Right lobe of liver (tissue), 6 donors: ENCODE results near the gene MFNG. TPM values are rescaled to one million over a fixed set of nuclear protein-coding genes. Genes with fewer than 3 reads are reported as not detected.

Source experiments
- ATAC-seq, 4 donors: fragments of 200-7000 bp; cut with Tn5 transposase; one replicate each; pipeline ENCODE4 v1.9.1; 2020; ENCODE audit warnings: mild to moderate bottlenecking in 4 of 4, moderate library complexity in 4 of 4
- DNase-seq, 3 donors: peaks; one replicate each; pipeline ENCODE4 v3.0.0-alpha.2; 2020
- H3K27ac ChIP-seq, 3 donors: fragments of 200-600 bp; one replicate each; pipeline ENCODE4 v1.8.0; 2022
- H3K27me3 ChIP-seq, 2 donors: fragments of 200-600 bp; one replicate each; pipeline ENCODE4 v1.8.0; 2022
- H3K36me3 ChIP-seq, 4 donors: fragments of 200-600 bp; sonication (generic) in 1 of 4; one replicate each; pipeline versions ENCODE4 v1.5.1 to v1.8.0; 2017 to 2022; ENCODE audit warnings: control low read depth in 1 of 4
- H3K4me1 ChIP-seq, 4 donors: fragments of 200-600 bp; sonication (generic) in 1 of 4; one replicate each; pipeline versions ENCODE4 v1.5.1 to v1.8.0; 2017 to 2022; ENCODE audit warnings: control low read depth in 1 of 4
- H3K4me3 ChIP-seq, 3 donors: fragments of 200-600 bp; one replicate each; pipeline ENCODE4 v1.8.0; 2022
- H3K9me3 ChIP-seq, 4 donors: fragments of 200-600 bp; sonication (generic) in 1 of 4; one replicate each; pipeline versions ENCODE4 v1.5.1 to v1.8.0; 2017 to 2022; ENCODE audit warnings: control low read depth in 1 of 4
- POLR2A ChIP-seq: fragments of 450-650 bp; IDR thresholded peaks from one replicate; pipeline ENCODE4 v1.6.1; 2017; ENCODE audit warnings: antibody characterized with exemption, mild to moderate bottlenecking
- WGBS: methylation state at CpG from one replicate; pipeline ENCODE4 v1.1.6; 2018; ENCODE audit warnings: low coverage, low lambda C conversion rate; ENCODE audit not compliant: insufficient coverage; ENCODE audit errors: missing lambda C conversion rate; 5-methylcytosine and 5-hydroxymethylcytosine counted together
- intact Hi-C, 2 donors: fragments of 100-400 bp; cut with DNase I; formaldehyde crosslinking; loops; one replicate each; pipeline versions ENCODE4 v1.11.2 to v1.14.1; 2022
- total RNA-seq, 6 experiments: library from RNA; depleted of rRNA in 2 of 6; stranded (reverse); fragments of >200 nt in 2 of 6; fragmentation: NEBNext Ultra II Directional in 3 of 6; extraction: Animal tissue kit (Norgen Biotek cat#: 25700) in 3 of 6; gene quantifications; one replicate each; pipeline versions ENCODE4 v1.1.0 to v1.2.4, GENCODE V29; 2016 to 2023
- TF ChIP-seq, protein P1 (sequence below), 4 donors: fragments of 200-600 bp in 3 of 4; fragments of 450-650 bp in 1 of 4; IDR thresholded peaks; one replicate each; pipeline versions ENCODE4 v1.5.1 to v1.8.0; 2016 to 2022; ENCODE audit warnings: antibody characterized with exemption in 4 of 4, mild to moderate bottlenecking in 2 of 4
- donor health status: DM: no; HTN: yes; CAD: no.
- donor health status: DM: no; HTN: no; CAD: no.
- donor health status: DM: no; HTN: no; CAD: no.
- donor health status: DM: no; HTN: yes; CAD: no.
- donor health status: DM: no; HTN: yes; CAD: no.

MFNG gene
- total RNA-seq, 6 experiments from 2014 or later = 5.6 to 14.4 (median 10.2) TPM

DNA sequence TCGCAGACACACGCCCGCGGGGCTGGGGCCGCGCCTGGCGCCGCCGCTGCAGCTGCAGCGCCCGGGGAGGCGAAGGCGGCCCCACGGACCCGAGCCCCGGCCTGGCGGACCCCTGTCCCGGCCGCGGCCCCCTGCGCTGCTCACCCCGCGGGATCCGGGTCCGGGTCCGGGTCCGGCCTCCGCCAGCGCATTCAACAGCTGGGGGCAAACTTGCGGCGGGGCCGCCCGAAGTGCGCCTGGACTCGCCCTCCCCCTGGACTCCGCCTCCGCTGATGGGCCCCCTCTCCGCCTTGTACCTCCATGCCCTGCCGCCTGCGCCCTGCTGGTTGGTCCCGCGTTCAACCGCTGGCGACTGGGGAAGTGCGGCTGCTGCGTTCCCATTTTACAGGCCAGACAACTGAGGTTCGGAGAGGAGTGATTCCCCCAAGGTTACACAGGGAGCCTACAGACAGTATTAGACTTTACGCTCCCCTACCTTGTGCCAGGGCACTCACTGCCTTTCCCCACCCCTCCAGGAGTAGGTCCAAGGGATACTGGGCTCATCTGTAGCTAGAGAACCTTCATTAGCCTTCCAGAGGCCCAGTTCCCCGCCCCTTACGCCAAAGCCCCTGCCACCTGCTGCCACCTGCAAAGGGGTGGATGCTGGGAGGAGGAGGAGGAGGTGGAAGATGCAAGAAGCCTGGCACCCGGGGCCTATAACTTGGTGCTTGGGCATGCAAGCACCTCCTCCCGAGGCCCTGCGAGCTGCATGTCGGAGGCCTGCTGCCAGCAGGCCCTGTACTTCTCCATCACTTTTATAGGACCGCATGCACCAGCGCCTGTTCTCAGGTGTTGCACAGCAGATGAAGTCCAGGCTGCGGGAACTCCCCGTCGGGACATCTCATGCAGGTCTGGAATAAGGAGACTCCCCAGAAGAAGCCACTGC is 58.2 kb downstream of the MFNG start:
- Histone ChIP-seq H3K4me3 (peak overlapping the region; percentile 30 to 54 (median 44)), H3K36me3 (no peaks in the 10 kb centered on the region), H3K27ac (no peak overlapping the region), H3K27me3 (no peaks in the 10 kb centered on the region), H3K4me1 (peaks cover 0 to 3% (median 0%) of the 10 kb centered on the region in 4 donors), H3K9me3 (no peaks in the 10 kb centered on the region)
- intact Hi-C loops = loop anchor here (2.0 to 5.0 kb wide), 2 partner anchors 111 kb away; no protein-coding TSS in a partner anchor
- no peak for TF ChIP-seq POLR2A
- TF ChIP-seq, protein P1, sequence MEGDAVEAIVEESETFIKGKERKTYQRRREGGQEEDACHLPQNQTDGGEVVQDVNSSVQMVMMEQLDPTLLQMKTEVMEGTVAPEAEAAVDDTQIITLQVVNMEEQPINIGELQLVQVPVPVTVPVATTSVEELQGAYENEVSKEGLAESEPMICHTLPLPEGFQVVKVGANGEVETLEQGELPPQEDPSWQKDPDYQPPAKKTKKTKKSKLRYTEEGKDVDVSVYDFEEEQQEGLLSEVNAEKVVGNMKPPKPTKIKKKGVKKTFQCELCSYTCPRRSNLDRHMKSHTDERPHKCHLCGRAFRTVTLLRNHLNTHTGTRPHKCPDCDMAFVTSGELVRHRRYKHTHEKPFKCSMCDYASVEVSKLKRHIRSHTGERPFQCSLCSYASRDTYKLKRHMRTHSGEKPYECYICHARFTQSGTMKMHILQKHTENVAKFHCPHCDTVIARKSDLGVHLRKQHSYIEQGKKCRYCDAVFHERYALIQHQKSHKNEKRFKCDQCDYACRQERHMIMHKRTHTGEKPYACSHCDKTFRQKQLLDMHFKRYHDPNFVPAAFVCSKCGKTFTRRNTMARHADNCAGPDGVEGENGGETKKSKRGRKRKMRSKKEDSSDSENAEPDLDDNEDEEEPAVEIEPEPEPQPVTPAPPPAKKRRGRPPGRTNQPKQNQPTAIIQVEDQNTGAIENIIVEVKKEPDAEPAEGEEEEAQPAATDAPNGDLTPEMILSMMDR (IDR thresholded peaks at IDR 0.05) = no peak
- DNase-seq = no peak
- WGBS = 62% methylated on average over 10 of the region's 59 CpGs
- no peak for ATAC-seq

DNA sequence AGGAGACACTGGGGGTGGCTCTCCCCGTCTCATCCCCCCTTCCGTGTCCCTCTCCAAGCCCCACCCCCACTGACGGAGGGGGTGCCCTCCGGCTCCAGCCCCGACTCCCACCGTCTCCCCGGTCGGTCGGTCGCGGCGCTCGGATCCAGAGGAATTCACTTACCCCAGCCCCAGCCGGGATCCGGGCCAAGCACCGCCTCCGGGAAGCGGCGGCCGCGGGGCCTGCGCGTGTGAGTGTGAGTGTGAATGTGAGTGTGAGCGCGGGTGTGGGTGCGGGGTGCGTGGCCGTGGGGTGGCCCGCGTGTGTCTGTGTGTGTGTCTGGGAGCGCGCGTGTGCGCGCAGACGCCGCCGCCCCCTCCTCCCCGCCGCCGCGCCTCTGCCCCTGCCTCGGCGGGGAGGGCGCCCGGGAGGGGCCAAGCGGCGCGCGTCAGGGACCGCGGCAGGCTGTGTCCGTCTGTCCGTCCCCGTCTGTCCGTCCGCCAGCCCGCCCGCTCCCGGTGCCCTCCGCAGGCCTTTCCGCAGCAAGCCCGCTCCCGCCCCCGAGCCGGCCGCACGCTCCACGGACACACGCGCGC is 59.0 kb downstream of the MFNG start, which contains the start of gene ELFN2:
ELFN2 (minus strand) TSS at position 345 of the 576 bp plus-strand sequence. CDS start 51,945 bp downstream, outside the sequence.
- ATAC-seq = peak; percentile 33 to 51 (median 42)
- peaks cover 0 to 3% (median 0%) of the 10 kb centered on the region in 4 donors for H3K4me1 ChIP-seq
- WGBS = 0% methylated on average over 1 of the region's 72 CpGs

DNA sequence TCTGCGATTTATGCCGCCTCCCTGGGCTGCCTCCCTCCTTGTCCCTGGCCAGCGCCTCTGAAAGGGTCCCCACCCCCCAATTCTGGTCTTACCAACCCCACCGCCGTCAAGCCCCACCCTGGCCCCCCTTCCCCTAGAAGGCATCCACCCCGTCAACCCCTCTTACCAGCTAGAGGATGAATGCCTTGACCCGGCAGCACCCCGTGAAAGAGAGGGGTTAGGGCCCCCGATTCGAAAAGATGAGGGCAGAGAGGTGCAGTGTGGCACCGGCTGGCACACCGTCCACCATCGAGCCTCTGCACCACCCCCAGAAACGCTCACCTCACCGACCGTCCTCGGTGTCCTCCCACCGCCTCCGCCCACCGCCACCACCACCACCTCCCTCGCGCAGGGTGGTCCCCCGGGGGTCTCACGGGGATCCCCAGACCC is 59.5 kb downstream of the MFNG start:
- WGBS = 5% methylated on average over 7 of the region's 24 CpGs
- ATAC-seq = no peak
- Histone ChIP-seq H3K4me3 (peak overlapping the region in 2 of 3 donors; percentile 44 to 54), H3K9me3 (no peaks in the 10 kb centered on the region), H3K27me3 (no peaks in the 10 kb centered on the region), H3K27ac (no peak overlapping the region), H3K36me3 (no peaks in the 10 kb centered on the region), H3K4me1 (peaks cover 0 to 3% (median 0%) of the 10 kb centered on the region in 4 donors)
- TF ChIP-seq, protein P1 (IDR thresholded peaks at IDR 0.05) = no peak
- no peak for TF ChIP-seq POLR2A
- intact Hi-C loops = loop anchor here in 1 of 2 donors (5.0 kb wide), 1 partner anchor 109 kb away; no protein-coding TSS in a partner anchor
- DNase-seq = no peak

More for the DNA sequence above, 59.0 kb downstream of the MFNG start, which contains the start of gene ELFN2:
- peak within 1 kb of the TSS; percentile 30 to 54 (median 44) for H3K4me3 ChIP-seq
- TF ChIP-seq, protein P1 (IDR thresholded peaks at IDR 0.05) = no peak
- no peak for TF ChIP-seq POLR2A
- DNase-seq = peak in 1 of 3 donors; percentile 48
- H3K36me3 ChIP-seq = no peaks in the 10 kb centered on the region
- intact Hi-C loops = loop anchor here in 1 of 2 donors (5.0 kb wide), 1 partner anchor 110 kb away; no protein-coding TSS in a partner anchor
- no peaks in the 10 kb centered on the region for H3K9me3 ChIP-seq
- H3K27me3 ChIP-seq = no peaks in the 10 kb centered on the region
- H3K27ac ChIP-seq = no peak within 1 kb of the TSS

DNA sequence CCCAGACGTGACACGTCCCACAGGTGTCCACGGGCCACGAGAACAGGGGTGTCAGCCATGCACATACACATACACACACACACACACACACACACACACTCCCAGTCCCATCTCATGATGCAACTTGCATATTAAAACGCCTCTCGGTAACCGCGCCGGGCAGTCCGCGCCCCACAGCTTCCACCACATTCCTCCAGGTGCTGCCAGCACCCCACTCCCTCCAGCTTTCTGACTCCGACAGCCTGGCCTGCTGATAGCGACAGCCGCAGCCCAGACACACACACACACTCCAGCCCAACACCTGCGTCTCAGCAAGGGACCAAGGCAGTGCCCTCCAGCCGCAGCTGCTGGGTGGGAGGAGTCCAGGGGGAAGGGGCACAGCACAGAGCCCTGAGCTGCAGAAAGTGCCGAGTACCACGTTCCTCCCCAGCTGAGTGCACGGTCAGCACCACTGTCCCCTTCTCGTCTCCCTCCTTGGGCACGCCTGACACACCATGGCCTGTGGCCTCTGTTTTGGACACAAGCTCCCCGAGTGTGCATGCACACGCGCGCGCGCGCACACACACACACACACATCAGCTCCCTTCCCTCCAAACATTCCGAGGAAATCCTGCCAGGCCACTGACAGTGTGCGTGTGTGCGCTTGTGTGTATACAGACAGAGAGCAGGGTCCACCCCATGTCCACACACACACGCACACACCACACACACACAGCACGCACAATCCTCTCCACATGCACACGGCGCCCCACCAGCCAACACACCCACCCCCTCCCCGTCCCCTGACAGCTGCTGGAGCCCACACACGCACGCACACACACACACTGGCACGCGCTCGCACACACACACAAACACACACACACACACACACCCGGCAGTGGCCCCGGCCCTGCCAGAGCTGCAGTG is 60.1 kb downstream of the MFNG start:
- Histone ChIP-seq H3K27me3 (no peaks in the 10 kb centered on the region), H3K4me1 (peaks cover 0 to 3% (median 0%) of the 10 kb centered on the region in 4 donors), H3K27ac (no peak overlapping the region), H3K4me3 (no peak overlapping the region), H3K9me3 (no peaks in the 10 kb centered on the region), H3K36me3 (no peaks in the 10 kb centered on the region)
- DNase-seq = no peak
- intact Hi-C loops = loop anchor here in 1 of 2 donors (5.0 kb wide), 1 partner anchor 109 kb away; no protein-coding TSS in a partner anchor
- TF ChIP-seq POLR2A = no peak
- TF ChIP-seq, protein P1 (IDR thresholded peaks at IDR 0.05) = no peak
- WGBS = 31% methylated on average over 23 of the region's 43 CpGs
- no peak for ATAC-seq
